Erythroblast (primary cell): ENCODE data around the gene IQCN.

Experiments used
- DNase-seq, 2 experiments: peaks; one replicate each; lab custom pipeline; 2025; lab: John Stamatoyannopoulos, UW
- GATA1 ChIP-seq: IDR thresholded peaks from 2 replicates; pipeline ENCODE4 v1.6.1; 2011; ENCODE audit warnings: low read depth, mild to moderate bottlenecking, control low read depth, low read length, moderate library complexity
- POLR2A ChIP-seq: IDR thresholded peaks from 2 replicates; pipeline ENCODE4 v1.6.1; 2011; ENCODE audit warnings: mild to moderate bottlenecking, low read length

IQCN gene

GRCh38 chr19:18257503-18258470, 16.5 kb downstream of the IQCN start:
- TF ChIP-seq GATA1, result no peak
- TF ChIP-seq POLR2A, result no peak
- DNase-seq, result no peak

GRCh38 chr19:18254546-18255503, 19.4 kb downstream of the IQCN start:
- DNase-seq, result no peak

GRCh38 chr19:18253716-18254115, 20.5 kb downstream of the IQCN start:
- no peak for DNase-seq
- TF ChIP-seq POLR2A, result no peak
- TF ChIP-seq GATA1, result no peak

More at GRCh38 chr19:18254546-18255503, 19.4 kb downstream of the IQCN start:
- TF ChIP-seq POLR2A (no peak), GATA1 (no peak)

- no peak for DNase-seq
- TF ChIP-seq GATA1, result no peak
- no peak for TF ChIP-seq POLR2A
Observed at GRCh38 chr19:18253130-18253529, 21.1 kb downstream of the IQCN start.

GRCh38 chr19:18252370-18252717, 21.9 kb downstream of the IQCN start:
- TF ChIP-seq GATA1, result no peak
- no peak for TF ChIP-seq POLR2A
- DNase-seq, result no peak

GRCh38 chr19:18251587-18252369, 22.5 kb downstream of the IQCN start:
- peak; percentile 68 to 87 for DNase-seq

GRCh38 chr19:18249834-18250233, 24.4 kb downstream of the IQCN start:
- no peak for DNase-seq
- TF ChIP-seq GATA1, result no peak
- TF ChIP-seq POLR2A, result no peak

More at GRCh38 chr19:18251587-18252369, 22.5 kb downstream of the IQCN start:
- TF ChIP-seq POLR2A (no peak), GATA1 (no peak)

- DNase-seq, result no peak
Observed at GRCh38 chr19:18245297-18245696, 29.0 kb downstream of the IQCN start.

GRCh38 chr19:18239303-18239702, 34.9 kb downstream of the IQCN start:
- TF ChIP-seq POLR2A (no peak), GATA1 (no peak)
- DNase-seq, result no peak

More at GRCh38 chr19:18245297-18245696, 29.0 kb downstream of the IQCN start:
- TF ChIP-seq GATA1 (no peak), POLR2A (no peak)

GRCh38 chr19:18234194-18234593, 40.1 kb downstream of the IQCN start:
- TF ChIP-seq GATA1, result no peak
- no peak for DNase-seq

GRCh38 chr19:18233224-18233825, 40.9 kb downstream of the IQCN start:
- TF ChIP-seq GATA1 (no peak), POLR2A (no peak)
- peak; percentile 67 to 76 for DNase-seq

GRCh38 chr19:18232540-18233223, 41.6 kb downstream of the IQCN start:
- TF ChIP-seq POLR2A, result no peak
- TF ChIP-seq GATA1, result no peak
- DNase-seq, result no peak

- no peak for TF ChIP-seq POLR2A
- TF ChIP-seq GATA1, result no peak
- DNase-seq, result no peak
Observed at GRCh38 chr19:18231775-18232174, 42.5 kb downstream of the IQCN start.
